COLO829 (cell line): Measurements from ENCODE around the gene HLA-B.

ENCODE experiments used
- DNase-seq: peaks from one replicate; pipeline ENCODE4 v3.0.0; 2012; ENCODE audit warnings: low spot score

HLA-B gene

DNA sequence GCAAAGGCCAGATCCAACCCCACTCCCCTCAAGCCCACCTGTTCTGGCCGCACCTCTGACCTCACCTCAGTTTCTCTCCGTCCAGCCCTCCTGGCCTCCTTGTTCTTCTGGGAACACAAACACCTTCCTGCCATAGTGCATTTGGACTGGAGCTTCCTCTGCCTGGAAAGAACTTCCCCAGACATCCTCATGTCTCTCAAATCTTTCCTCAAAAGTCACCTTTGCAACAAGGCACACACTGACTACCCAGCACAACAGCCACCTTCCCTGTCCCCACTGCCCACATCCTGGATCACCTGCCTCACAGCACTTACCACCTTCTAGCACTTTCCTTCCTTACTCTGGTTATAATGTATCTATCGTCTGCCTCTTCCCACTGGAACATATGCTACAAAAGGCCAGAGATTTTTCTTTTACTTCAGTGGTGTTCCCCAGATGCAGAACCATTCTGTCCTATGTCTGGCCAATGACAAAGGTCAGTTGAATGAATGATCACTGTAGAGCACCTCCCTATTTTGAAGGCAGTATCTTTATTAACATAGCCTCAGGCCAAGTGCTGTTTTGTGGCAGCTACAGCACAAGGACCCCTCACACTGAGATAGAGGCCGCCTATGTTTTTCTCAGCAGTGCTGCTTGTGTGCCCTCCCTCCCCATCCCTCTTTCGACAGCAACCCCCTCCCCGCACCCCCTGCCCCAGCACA, 4.1 kb downstream of the HLA-B start:
- no peak for DNase-seq

DNA sequence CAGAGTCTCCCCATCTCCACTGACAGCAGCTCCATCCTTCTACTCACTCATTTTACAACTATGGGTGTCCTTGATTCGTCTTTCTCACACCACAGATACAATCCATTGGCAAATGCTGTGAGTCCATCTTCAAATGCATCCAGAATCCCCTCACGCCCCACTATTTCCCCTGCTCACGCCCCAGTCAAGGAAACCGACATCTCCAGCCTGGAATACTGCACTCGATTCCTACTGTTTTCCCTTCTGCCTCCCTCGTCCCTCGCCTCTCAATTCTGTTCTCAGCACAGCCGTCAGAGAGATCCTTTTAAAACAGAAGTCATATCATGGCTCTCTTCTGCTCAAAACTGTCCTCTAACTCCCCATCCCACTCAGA, 4.7 kb downstream of the HLA-B start:
- DNase-seq: no peak

DNA sequence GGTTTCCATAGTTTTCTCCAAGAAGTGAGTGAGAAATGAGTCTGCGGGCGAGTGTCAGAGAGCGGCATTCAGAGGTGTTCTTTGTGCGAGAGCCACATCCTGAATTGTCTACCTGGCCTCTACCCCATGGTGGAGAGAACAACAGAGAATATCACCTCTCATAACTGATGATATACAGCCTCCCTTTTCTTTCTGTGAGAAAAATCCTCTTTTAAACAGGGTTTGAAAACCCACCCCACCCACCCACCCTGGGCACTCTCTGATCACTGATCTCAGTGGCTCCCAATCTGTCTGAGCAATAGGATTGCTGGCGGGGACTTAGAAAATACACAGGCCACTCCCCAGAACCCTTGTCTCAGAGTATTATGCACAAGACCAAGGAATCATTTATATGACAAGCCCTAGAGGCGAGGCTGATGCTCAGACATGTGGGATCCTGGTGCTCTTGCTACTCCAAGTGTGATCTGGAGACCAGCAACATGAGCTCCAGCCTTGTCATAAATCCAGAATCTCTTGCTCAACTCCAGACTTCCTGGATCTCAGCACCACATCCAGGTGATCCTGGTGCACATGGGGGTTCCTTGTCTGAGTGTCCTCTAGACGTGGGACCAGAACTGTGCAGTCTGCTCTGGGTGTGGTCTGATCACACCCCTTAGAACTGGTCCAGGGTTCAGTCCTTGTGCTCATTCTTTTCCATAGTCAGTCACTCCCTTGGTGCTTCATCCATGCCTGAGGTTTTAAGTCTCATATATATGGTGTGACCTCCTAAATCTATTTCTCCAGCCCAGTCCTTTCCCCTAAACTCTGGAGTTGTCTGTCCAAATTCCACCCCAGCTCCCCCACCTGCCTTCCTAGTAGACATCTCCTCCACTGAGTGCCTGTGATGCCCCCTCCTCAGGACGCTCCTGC, 5.3 kb downstream of the HLA-B start:
- DNase-seq: no peak

DNA sequence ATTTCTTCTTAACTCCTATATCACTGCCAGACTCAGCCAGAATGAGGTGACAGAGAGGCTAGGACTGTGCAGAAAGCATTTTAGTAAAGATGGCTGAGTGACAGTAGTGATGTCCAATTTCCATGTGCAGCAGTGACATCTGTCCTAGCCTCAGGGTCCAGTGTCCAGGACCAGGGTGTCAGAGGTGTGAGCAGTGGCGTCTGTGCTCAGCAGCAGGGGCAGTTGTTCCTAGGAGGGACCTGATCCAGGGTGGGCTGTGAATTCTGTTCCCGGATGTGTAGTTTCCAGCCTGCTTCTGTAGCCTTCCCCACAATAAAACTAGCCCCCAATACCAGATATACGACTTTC, 6.0 kb downstream of the HLA-B start:
- no peak for DNase-seq

DNA sequence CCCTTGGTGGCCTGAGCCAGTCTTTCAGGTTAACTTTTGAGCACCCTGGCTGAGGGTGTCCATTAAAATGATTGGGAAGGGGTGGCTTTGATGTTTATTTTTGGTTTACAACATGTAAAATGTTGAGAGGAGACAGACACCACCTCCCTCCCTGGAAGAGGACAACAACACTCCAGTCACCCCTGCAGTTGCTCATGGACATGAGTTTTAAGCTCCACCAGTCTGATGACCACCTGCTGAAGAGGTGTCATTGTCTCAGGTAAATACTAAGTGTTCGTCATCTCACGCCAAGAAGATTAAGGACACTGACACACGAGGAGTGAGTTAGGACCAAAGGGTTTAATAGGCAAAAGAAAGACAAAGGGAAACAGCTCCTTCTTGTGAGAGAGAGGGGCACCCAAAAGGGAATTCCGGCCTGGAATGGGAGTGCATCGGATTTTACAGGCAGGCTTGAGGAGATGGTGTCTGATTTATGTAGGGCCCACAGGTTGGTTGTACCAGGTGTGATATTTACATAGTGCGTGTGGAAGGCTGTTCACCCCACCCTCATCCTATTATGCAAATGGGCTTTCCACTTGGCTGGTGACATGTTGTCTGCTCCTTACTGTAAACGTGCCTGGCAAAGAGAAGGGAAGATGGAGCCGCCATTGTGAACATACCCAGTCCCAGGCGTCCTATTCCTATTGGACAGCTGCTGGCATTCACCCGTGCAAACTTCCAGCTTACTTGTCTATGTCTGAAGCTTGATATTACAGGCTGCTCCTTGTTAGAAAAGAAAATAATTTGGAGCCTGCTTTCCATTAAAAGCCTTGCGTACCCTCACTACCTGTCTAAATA, 6.6 kb downstream of the HLA-B start:
- no peak for DNase-seq

DNA sequence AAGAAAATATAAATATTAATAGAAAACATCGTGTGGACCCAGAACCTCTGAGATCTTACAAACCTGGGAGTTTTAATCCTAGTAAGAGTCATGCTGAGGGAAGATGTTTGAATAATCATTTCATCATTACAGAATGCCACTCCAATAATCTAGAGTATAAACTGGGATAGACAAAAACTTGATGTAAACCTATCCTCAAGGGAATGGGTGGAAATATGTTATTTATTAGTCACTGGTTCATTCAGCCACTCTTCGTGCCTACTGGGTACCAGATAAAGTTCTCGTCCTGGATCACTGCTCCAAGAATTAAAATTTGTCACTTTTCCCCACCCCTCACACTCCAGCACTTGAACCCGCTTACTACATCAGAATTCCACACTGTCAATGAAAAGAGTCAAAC, 7.7 kb downstream of the HLA-B start:
- DNase-seq: no peak

DNA sequence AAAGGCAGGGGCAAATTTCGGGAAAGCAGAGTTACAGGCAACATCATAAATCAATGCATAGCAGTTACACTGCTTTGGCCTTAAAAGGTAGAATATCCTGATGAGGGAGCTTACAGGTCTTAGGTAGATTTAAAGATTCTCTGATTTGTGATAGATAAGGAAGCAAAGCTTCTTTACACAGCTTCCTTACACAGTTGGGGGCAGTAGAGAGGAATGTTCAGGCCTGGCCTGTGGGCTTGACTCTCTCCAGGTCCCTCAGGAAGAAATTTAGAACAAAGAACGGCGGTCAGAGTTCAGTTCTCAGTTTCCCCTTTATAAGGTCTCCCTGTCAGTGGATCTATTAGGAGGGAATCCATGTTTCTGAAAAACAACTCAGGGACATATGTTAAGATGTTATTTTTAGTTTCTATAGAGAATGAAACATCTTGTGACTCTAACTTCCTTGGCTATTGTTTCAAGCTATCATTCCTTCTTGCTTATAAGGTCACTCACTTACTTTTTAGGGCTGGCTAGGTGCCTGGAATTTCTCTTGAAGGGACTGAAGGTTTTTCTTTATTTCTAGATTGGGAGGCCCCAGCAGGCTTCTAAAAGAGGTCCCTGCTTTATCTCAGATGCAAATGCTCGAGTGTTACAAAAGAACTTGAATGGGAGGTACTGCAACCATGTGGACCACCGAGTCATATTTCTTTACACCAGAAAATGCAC, 11.8 kb downstream of the HLA-B start:
- no peak for DNase-seq

DNA sequence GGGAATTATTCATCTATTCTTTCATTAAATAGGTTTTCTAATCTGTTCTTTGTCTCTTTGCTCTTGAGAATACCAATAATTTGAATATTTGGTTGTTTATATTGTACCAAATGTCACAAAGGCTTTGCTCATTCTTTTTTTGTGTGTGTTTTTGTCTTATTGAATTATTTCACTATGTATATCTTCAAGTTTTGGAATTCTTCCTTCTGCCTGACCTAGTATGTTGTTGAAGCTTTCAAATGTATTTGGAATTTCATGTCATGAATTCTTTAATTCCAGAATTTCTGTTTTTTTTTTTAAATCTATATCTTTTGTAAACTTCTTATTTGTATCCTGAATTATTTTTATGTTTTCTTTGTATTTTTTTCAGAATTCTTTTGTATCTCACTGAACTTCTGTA, 16.8 kb downstream of the HLA-B start:
- no peak for DNase-seq

DNA sequence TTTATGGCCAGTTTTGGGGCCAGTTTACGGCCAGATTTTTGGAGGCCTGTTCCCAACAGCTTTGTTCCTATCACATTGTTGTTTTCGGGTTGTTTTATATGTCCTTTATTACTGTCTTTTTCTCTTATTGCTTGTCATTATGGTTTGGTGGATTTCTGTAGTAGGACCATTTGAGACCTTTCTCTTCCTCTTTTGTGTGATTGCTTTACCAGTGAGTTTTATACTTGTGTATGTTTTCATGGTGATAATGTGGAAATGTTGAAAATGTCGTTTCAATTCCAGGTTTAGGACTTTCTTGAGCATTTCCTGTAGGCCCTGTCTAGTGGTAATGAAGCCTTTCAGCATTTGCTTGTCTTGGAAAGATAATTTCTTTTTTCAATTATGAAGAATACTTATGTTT, 17.8 kb downstream of the HLA-B start:
- DNase-seq: no peak

DNA sequence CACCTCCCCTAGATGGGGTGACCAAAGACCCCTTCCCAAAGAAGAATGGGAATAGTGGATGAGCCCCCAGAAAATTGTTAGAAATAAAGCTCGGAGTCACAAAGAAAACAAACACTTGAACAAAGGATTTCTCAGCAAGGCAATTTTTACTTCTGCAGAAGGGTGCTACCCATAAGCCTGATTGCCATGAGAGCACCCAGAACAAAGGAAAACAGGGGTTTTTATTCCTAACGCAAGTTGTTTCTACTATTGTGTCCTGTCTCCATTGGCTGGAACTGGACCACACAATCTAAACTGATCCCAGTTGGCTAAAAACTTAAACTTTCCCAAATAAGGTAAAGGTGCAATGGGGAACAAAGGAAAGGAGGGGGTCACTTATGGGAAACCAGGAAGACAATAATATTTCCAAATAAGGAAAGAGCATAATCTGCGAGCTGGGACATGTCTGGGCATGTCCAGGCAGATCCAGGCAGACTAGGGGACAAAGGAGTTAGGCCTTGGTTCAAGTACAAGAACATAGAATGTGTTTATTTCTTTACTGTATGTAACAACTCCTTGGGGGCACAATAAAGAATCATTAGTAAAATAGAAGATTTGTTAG, 20.0 kb downstream of the HLA-B start:
- no peak for DNase-seq

DNA sequence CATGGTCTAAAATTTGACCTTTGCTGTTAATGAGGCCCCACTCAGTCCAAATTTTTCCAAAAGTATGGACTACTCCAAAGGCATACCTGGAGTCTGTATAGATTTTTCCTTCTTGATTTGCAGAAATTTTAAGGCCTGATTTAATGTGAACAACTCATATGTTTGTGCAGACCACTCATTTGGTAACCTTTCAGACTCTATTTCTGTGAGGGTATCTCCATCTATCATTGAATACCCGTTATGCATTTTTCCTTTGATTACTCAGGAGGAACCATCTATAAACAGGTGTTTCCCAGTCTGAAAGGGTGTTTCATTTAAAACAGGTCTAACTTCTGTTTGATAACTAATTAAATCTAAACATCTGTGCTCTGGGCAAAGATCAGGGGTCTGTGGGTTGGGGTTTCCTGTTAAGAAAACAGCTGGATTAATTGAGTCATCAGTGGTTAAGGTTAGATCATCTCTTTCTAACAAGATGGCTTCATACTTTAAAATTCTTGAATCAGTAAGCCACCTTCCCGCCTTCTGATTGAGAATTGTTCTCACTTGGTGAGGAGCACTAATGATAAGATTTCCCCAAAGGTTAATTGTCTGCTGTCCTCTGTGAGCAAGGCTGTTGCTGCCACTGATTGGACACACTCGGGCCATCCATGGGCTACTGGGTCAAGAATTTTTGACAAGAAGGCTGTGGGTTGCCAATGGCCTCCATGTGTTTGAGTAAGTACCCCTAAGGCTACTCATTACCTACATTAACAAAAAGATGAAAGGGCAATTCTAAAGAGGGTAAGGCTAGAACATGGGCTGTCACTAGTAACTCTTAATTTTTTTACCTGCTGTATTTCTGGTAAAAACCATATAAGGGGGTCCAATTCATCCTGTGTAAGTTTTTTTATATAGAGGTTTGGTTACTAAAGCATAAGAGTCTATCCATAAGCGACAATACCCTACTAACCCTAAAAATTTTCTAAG, 24.1 kb downstream of the HLA-B start:
- DNase-seq: no peak

DNA sequence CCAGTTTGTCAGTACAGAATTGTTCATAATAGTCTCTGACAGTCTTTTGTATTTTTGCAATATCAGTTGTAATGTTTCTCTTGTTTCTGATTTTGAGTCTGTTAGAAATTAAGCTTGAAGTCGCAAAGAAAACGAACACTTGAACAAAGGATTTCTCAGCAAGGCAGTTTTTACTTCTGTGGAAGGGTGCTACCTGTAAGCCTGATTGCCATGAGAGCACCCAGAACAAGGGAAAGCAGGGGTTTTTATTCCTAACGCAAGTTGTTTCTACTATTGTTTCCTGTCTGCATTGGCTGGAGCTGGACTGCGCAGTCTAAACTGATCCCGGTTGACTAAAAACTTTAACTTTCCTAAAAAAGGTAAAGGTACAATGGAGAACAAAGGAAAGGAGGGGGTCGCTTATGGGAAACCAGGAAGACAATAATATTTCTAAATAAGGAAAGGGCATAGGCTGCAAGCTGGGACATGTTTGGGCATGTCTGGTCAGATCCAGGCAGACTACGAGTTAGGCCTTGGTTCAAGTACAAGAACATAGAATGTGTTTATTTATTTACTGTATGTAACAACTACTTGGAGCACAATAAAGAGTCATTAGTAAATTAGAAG, 28.5 kb downstream of the HLA-B start:
- DNase-seq: no peak

DNA sequence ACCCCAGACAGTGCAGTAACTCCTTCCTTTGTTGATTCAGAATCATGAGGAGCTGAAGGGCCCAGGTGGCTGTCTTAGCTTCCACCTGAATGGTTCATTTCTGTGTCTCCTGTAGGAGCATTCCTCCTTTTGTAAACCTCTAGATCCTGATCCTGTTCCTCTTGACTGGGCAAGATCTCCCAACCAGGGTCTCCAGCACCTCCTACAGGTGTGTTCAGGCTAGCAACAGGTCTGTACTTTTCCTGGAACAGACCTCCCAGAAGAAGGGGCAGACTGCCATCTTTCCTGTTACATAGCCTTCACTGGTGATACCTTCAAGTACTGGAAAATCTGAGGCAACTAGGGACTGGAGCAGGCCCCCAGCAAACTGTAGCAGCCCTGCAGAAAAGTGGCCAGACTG, 35.2 kb downstream of the HLA-B start:
- no peak for DNase-seq

DNA sequence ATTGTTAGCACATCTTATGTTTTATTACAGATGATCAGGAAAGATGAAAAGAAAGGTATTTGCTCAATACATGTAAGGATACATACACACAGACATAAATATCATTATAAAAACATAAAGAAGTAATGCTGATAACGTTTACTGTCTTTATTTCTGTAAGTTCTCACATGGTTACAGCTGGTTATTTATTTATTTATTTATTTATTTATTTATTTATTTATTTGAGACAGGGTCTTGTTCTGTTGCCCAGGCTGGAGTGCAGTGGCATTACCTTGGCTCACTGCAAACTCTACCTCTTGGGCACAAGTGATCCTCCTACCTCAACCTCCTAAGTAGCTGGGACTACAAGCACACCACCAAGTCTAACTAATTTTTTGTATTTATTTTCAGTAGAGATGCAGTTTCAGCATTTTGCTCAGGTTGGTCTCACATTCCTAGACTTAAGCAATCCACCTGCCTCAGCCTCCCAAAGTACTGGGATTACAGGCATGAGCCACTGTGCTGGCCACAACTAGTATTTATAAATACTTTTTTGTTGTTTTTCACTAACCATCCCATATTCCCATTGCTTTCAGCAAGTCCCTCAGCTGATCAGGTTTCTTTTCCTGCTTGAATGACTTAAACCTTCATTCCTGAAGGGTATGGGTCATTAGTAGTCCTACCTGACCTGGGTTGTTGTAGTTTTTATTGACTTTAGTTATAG, 35.8 kb downstream of the HLA-B start:
- no peak for DNase-seq

DNA sequence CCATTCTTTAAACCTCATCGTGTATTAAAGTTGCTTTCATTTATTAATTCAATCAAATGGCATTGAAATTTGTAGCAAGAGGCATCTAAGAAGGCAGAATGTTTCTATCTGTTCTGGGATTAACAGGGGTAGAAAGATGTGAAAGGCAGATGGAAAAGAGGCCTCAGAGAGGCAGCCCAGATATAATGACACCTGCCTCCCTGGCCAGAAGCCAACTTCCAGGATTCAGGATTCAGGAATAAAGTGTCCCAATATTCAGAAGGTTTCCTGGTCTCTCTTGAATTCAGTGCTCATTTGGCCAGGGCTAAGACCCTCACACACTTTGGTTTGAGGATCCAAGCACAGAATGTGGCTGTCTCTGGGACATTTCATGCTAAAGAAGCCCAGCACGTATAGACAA, 39.9 kb downstream of the HLA-B start:
- no peak for DNase-seq

DNA sequence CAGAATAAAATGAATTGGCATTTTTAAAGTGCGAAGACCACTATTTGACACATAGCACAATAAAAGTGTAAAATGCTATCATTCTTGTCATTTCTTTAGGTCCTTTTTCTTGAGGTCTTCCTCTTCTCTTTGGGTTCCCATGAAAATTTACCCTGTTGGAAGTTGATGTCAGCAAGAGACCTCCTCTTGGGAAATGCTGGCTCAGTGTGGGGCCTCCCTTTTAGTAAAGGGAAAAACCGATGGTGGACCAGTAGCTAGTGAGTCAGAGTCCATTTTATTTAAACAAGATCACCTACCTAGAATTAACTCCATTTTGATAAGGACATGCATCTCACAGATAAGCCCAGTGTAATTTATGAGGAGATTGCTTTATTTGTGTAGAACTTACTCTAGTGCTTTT, 47.3 kb downstream of the HLA-B start:
- DNase-seq: no peak

DNA sequence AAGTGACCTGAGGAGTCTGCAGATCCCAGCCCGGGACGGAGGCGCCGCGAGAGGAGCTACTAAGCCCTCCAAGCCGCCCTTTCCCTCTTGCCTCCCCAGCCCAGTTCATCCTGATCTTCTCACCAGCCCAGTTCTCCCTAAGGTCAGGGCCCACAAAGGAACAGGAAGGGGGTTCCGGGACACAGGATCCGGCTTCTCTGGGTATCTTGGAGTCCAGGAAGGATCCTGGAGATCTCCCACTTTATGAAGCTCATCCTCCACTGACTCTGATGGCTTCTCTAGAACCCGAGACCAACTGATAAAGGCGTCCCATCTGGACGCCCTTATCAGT, 48.2 kb downstream of the HLA-B start:
- no peak for DNase-seq

DNA sequence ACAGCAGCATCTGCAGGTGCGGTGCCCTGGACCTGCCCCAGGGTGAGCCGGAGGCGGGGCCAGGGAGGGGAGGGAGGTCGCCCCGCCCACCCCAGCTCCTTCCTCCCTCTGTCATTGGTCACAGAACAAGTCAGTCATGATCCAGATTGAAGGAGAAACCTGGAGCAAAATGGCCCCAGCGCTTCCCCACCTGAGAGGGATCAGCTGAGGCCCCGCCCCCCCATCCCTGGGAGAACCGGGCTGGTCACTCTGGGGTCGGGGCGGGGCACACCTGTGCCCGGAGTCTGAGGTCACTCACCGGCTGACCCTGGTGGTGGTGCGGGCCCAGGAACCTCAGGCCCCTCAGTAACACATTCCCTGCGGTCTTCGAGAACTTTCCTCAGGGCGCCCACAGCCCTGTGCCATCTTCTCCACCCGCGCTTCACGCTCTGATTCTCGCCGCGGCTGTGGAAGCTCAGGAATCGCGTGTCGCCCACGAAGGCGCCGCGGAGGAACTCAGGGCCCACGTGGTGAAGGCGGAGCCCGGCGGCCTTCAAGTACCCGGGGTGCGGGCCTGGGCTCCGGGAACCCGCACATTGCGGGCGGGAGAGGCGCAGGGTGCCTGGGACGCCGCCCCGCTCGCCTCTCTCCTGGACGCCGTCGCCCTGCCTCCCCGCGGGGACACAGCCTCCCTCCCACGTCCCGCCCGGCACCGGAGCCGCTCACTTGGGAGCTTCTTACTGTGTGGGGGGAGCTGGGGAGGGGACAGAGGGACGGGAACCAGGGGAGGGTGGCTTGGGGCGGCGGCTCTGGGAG, 48.7 kb downstream of the HLA-B start:
- no peak for DNase-seq

DNA sequence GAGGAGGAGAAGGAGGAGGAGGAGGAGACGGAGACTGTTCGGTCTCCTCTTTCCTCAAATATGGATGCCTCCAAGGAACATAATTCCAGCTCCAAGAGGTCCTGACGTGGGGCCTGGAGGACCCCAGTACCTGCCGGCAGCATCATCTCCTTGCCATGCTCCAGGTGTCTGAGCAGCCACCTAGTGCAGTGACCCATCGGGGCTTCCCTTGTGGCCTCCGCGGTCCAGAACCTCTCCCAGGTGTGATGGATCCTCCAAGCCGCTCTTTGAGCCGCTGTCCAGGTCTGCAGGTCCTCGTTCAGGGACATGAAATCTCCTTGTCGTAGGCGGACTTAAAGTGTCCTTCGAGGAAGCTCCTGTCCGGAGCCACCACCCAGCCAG, 49.3 kb downstream of the HLA-B start:
- no peak for DNase-seq
